Neural cell (in vitro differentiated cells): Measurements from ENCODE around the gene TMEM244. TPM values are rescaled to one million over a fixed set of nuclear protein-coding genes. Genes with fewer than 3 reads are reported as not detected.

ENCODE experiments used
- H2AFZ ChIP-seq: fragments of 200-600, 300-800 bp; sonication (generic), shearing (Covaris generic); 2 replicates; pipeline ENCODE4 v1.6.0; 2014; ENCODE audit warnings: low read depth, mild to moderate bottlenecking, antibody characterized with exemption, low read length, moderate library complexity
- H3F3A ChIP-seq: fragments of 200-600 bp; shearing (Covaris generic); 2 replicates; pipeline ENCODE4 v1.6.1; 2016; ENCODE audit warnings: mild to moderate bottlenecking, moderate library complexity, mixed read lengths, antibody characterized with exemption, low read length; ENCODE audit not compliant: insufficient read depth, poor library complexity, severe bottlenecking
- H3K27ac ChIP-seq: fragments of 200-600, 300-800 bp; sonication (generic), shearing (Covaris generic); 2 replicates; pipeline ENCODE4 v1.5.1; 2014; ENCODE audit warnings: mild to moderate bottlenecking, low read length, moderate library complexity
- H3K27me3 ChIP-seq: fragments of 300-800, 200-600 bp; sonication (generic), shearing (Covaris generic); 2 replicates; pipeline ENCODE4 v1.6.0; 2014; ENCODE audit warnings: mild to moderate bottlenecking, low read depth, low read length, moderate library complexity; ENCODE audit not compliant: insufficient read depth
- H3K36me3 ChIP-seq: fragments of 300-800, 200-600 bp; sonication (generic), shearing (Covaris generic); 2 replicates; pipeline ENCODE4 v1.5.1; 2014; ENCODE audit warnings: mild to moderate bottlenecking, antibody characterized with exemption, low read length, moderate library complexity; ENCODE audit not compliant: insufficient read depth
- H3K4me2 ChIP-seq: fragments of 300-800, 200-600 bp; sonication (generic), shearing (Covaris generic); 2 replicates; pipeline ENCODE4 v1.6.0; 2014; ENCODE audit warnings: mild to moderate bottlenecking, low read length
- H3K4me3 ChIP-seq: fragments of 300-800, 200-600 bp; sonication (generic), shearing (Covaris generic); 2 replicates; pipeline ENCODE4 v1.5.1; 2014; ENCODE audit warnings: mild to moderate bottlenecking, low read length, moderate library complexity
- H3K79me2 ChIP-seq: fragments of 200-600 bp; shearing (Covaris generic); replicated peaks from 2 replicates; pipeline ENCODE4 v1.6.0; 2014; ENCODE audit warnings: mild to moderate bottlenecking, low read length, moderate library complexity; ENCODE audit not compliant: insufficient read depth
- H3K9ac ChIP-seq: fragments of 300-800, 200-600 bp; sonication (generic), shearing (Covaris generic); 2 replicates; pipeline ENCODE4 v1.6.1; 2016; ENCODE audit warnings: mild to moderate bottlenecking, low read length, mixed read lengths
- H3K9me2 ChIP-seq: fragments of 200-600 bp; shearing (Covaris generic); 2 replicates; pipeline ENCODE4 v1.6.1; 2016; ENCODE audit warnings: mild to moderate bottlenecking, low read length, mixed read lengths; ENCODE audit not compliant: insufficient read depth
- H3K9me3 ChIP-seq: fragments of 200-600, 300-800 bp; sonication (generic), shearing (Covaris generic); 2 replicates; pipeline ENCODE4 v1.6.1; 2016; ENCODE audit warnings: mild to moderate bottlenecking, mixed run types, low read length, moderate library complexity, mixed read lengths
- H4K20me1 ChIP-seq: fragments of 200-600 bp; shearing (Covaris generic); 2 replicates; pipeline ENCODE4 v1.6.1; 2016; ENCODE audit warnings: mild to moderate bottlenecking, mixed run types; ENCODE audit not compliant: insufficient read depth
- EP300 ChIP-seq: fragments of 450-650 bp; conservative IDR thresholded peaks from 2 replicates; pipeline ENCODE4 v1.6.1; 2014; ENCODE audit warnings: antibody characterized with exemption, mild to moderate bottlenecking, moderate library complexity; ENCODE audit not compliant: poor library complexity, severe bottlenecking
- EZH2 ChIP-seq: fragments of 200-600, 300-800 bp; shearing (Covaris generic), sonication (generic); IDR thresholded peaks from 2 replicates; pipeline ENCODE4 v1.6.1; 2014; ENCODE audit warnings: antibody characterized with exemption, low read length, borderline replicate concordance, mild to moderate bottlenecking; ENCODE audit not compliant: insufficient read depth, poor library complexity, severe bottlenecking
- POLR2AphosphoS5 ChIP-seq: IDR thresholded peaks from 2 replicates; pipeline ENCODE4 v1.6.1; 2012
- RAD21 ChIP-seq: fragments of 450-650 bp; conservative IDR thresholded peaks from 2 replicates; pipeline ENCODE4 v1.6.1; 2014; ENCODE audit warnings: antibody characterized with exemption, mild to moderate bottlenecking, moderate library complexity
- TAF1 ChIP-seq: IDR thresholded peaks from 2 replicates; pipeline ENCODE4 v1.6.1; 2012; ENCODE audit warnings: low read depth
- polyA plus RNA-seq: library from polyadenylated mRNA; depleted of rRNA; stranded (reverse); fragments of >200 nt; gene quantifications from 2 replicates; pipeline ENCODE4 v1.2.3, GENCODE V29; 2014
- small RNA-seq, 3 experiments: library from RNA; depleted of rRNA; stranded (forward); fragments of <200 nt; gene quantifications; one replicate each; pipeline ENCODE3, GENCODE V24; 2012
- TF ChIP-seq, protein P1 (sequence below): fragments of 450-650 bp; IDR thresholded peaks from 2 replicates; pipeline ENCODE4 v1.5.1; 2014; ENCODE audit warnings: antibody characterized with exemption, mild to moderate bottlenecking, moderate library complexity; ENCODE audit not compliant: poor library complexity, severe bottlenecking

TMEM244 gene
- polyA plus RNA-seq, 1 donor from 2014 or later = not detected

- H4K20me1 ChIP-seq = no peaks in the 10 kb centered on the region
Observed at GRCh38 chr6:129785756-129786135, 75.4 kb downstream of the TMEM244 start.

GRCh38 chr6:129785047-129785755, 75.9 kb downstream of the TMEM244 start:
- H3F3A ChIP-seq = no peaks in the 10 kb centered on the region
- no peaks in the 10 kb centered on the region for H3K9me3 ChIP-seq
- no peaks in the 10 kb centered on the region for H3K79me2 ChIP-seq
- no peak overlapping the region for H3K9ac ChIP-seq
- no peaks in the 10 kb centered on the region for H3K27me3 ChIP-seq
- H3K4me2 ChIP-seq = no peak overlapping the region
- TF ChIP-seq TAF1 (no peak), RAD21 (no peak)
- H4K20me1 ChIP-seq = no peaks in the 10 kb centered on the region
- no peak overlapping the region for H3K4me3 ChIP-seq
- H3K36me3 ChIP-seq = no peaks in the 10 kb centered on the region
- no peak overlapping the region for H2AFZ ChIP-seq
- H3K27ac ChIP-seq = no peak overlapping the region
- no peaks in the 10 kb centered on the region for H3K9me2 ChIP-seq

More at GRCh38 chr6:129785756-129786135, 75.4 kb downstream of the TMEM244 start:
- Histone ChIP-seq H3K9me2 (no peaks in the 10 kb centered on the region), H3K27ac (no peak overlapping the region), H3F3A (no peaks in the 10 kb centered on the region), H3K36me3 (no peaks in the 10 kb centered on the region), H3K9ac (no peak overlapping the region), H3K79me2 (no peaks in the 10 kb centered on the region), H3K4me3 (no peak overlapping the region), H3K4me2 (no peak overlapping the region), H3K27me3 (no peaks in the 10 kb centered on the region), H2AFZ (no peak overlapping the region), H3K9me3 (no peaks in the 10 kb centered on the region)
- TF ChIP-seq POLR2AphosphoS5 (no peak), EZH2 (no peak), RAD21 (no peak), EP300 (no peak)
- TF ChIP-seq, protein P1, sequence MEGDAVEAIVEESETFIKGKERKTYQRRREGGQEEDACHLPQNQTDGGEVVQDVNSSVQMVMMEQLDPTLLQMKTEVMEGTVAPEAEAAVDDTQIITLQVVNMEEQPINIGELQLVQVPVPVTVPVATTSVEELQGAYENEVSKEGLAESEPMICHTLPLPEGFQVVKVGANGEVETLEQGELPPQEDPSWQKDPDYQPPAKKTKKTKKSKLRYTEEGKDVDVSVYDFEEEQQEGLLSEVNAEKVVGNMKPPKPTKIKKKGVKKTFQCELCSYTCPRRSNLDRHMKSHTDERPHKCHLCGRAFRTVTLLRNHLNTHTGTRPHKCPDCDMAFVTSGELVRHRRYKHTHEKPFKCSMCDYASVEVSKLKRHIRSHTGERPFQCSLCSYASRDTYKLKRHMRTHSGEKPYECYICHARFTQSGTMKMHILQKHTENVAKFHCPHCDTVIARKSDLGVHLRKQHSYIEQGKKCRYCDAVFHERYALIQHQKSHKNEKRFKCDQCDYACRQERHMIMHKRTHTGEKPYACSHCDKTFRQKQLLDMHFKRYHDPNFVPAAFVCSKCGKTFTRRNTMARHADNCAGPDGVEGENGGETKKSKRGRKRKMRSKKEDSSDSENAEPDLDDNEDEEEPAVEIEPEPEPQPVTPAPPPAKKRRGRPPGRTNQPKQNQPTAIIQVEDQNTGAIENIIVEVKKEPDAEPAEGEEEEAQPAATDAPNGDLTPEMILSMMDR = no peak

Small RNA genes within 50 kb of the gene (small RNA-seq; reads per million reads assigned to genes)
- 0 to 0.39 (median 0) reads per million in 3 experiments for gene AL451046.2

Other genes with a start within 250 kb of the TMEM244 start
- 0.28 and 4.7 TPM in 2 replicates for gene ARHGAP18, start 151.1 kb downstream of the TMEM244 start, polyA plus RNA-seq
- 42.6 and 47.6 TPM in 2 replicates for gene L3MBTL3, start 157.3 kb upstream of the TMEM244 start, polyA plus RNA-seq